Nephron progenitor cell (in vitro differentiated cells): ENCODE results near the gene TIMM10B.

Source experiments
- DNase-seq: peaks from one replicate; pipeline ENCODE4 v3.0.0; 2021
- H3K27ac Mint-ChIP-seq: 2 replicates; pipeline ENCODE4 v1.8.0; 2021; ENCODE audit warnings: mild to moderate bottlenecking, moderate library complexity, mixed read lengths
- H3K27me3 Mint-ChIP-seq: 2 replicates; pipeline ENCODE4 v1.8.0; 2021; ENCODE audit warnings: mild to moderate bottlenecking, low read depth, mixed read lengths; ENCODE audit not compliant: poor library complexity
- H3K36me3 Mint-ChIP-seq: 2 replicates; pipeline ENCODE4 v1.8.0; 2021; ENCODE audit warnings: low read depth, mixed read lengths
- H3K4me1 Mint-ChIP-seq: 2 replicates; pipeline ENCODE4 v1.8.0; 2021; ENCODE audit warnings: mixed read lengths
- H3K4me3 Mint-ChIP-seq: 2 replicates; pipeline ENCODE4 v1.8.0; 2021; ENCODE audit warnings: mild to moderate bottlenecking, moderate library complexity, mixed read lengths
- H3K9me3 Mint-ChIP-seq: 2 replicates; pipeline ENCODE4 v1.8.0; 2021; ENCODE audit warnings: mild to moderate bottlenecking, moderate library complexity, mixed read lengths
- CTCF ChIP-seq: fragments of 200-600 bp; sonication (generic); IDR thresholded peaks from 2 replicates; pipeline ENCODE4 v1.5.0; 2021; ENCODE audit warnings: antibody characterized with exemption

Gene TIMM10B

GRCh38 chr11:6458352-6459098 lies 22.8 kb upstream of the TIMM10B start:
- no peak overlapping the region for H3K27ac Mint-ChIP-seq
- peaks cover 9% of the 10 kb centered on the region for H3K36me3 Mint-ChIP-seq
- no peaks in the 10 kb centered on the region for H3K27me3 Mint-ChIP-seq
- H3K4me3 Mint-ChIP-seq, result no peak overlapping the region
- peaks cover 22% of the 10 kb centered on the region for H3K4me1 Mint-ChIP-seq
- no peak for DNase-seq
- no peaks in the 10 kb centered on the region for H3K9me3 Mint-ChIP-seq
- TF ChIP-seq CTCF, result no peak

- no peak overlapping the region for H3K27ac Mint-ChIP-seq
Observed at GRCh38 chr11:6459099-6459450, 22.2 kb upstream of the TIMM10B start.

GRCh38 chr11:6468712-6469495 lies 12.4 kb upstream of the TIMM10B start:
- H3K9me3 Mint-ChIP-seq, result no peaks in the 10 kb centered on the region
- peak; percentile 90 for DNase-seq
- no peak for TF ChIP-seq CTCF
- H3K4me1 Mint-ChIP-seq, result peaks cover 35% of the 10 kb centered on the region
- no peak overlapping the region for H3K27ac Mint-ChIP-seq
- no peak overlapping the region for H3K4me3 Mint-ChIP-seq
- peaks cover 5% of the 10 kb centered on the region for H3K27me3 Mint-ChIP-seq
- peaks cover 4% of the 10 kb centered on the region for H3K36me3 Mint-ChIP-seq

More at GRCh38 chr11:6459099-6459450, 22.2 kb upstream of the TIMM10B start:
- no peak for DNase-seq
- Mint-ChIP-seq H3K27me3 (no peaks in the 10 kb centered on the region), H3K36me3 (peaks cover 15% of the 10 kb centered on the region), H3K4me1 (peaks cover 18% of the 10 kb centered on the region), H3K4me3 (no peak overlapping the region), H3K9me3 (no peaks in the 10 kb centered on the region)
- no peak for TF ChIP-seq CTCF

GRCh38 chr11:6469599-6469998 lies 11.7 kb upstream of the TIMM10B start:
- Mint-ChIP-seq H3K36me3 (no peaks in the 10 kb centered on the region), H3K27me3 (peaks cover 5% of the 10 kb centered on the region), H3K4me3 (no peak overlapping the region), H3K27ac (no peak overlapping the region), H3K9me3 (no peaks in the 10 kb centered on the region), H3K4me1 (peaks cover 41% of the 10 kb centered on the region)
- no peak for TF ChIP-seq CTCF
- no peak for DNase-seq

- no peak for DNase-seq
- Mint-ChIP-seq H3K9me3 (no peaks in the 10 kb centered on the region), H3K4me3 (peak overlapping the region; percentile 90), H3K36me3 (peaks cover 9% of the 10 kb centered on the region), H3K27me3 (no peaks in the 10 kb centered on the region), H3K27ac (no peak overlapping the region), H3K4me1 (peaks cover 27% of the 10 kb centered on the region)
- no peak for TF ChIP-seq CTCF
Observed at GRCh38 chr11:6472934-6473333, 8.4 kb upstream of the TIMM10B start.
